Tibial artery (tissue), 4 donors: Measurements from ENCODE around the gene ATP5F1B.
"Not testable (repeated sequence)": the region's sequence is repeated elsewhere in the genome, so short reads cannot be mapped to it uniquely, and the experiment has no call there.

Source experiments
- DNase-seq, 2 donors: peaks; one replicate each; pipeline ENCODE4 v3.0.0-alpha.2; 2019
- H3K27ac ChIP-seq, 2 donors: fragments of 200-600 bp; sonication (generic) in 1 of 2; 1 replicate in 1 of 2; 2 replicates in 1 of 2; pipeline ENCODE4 v1.5.1; 2018 to 2019; ENCODE audit warnings: mild to moderate bottlenecking in 1 of 2
- H3K27me3 ChIP-seq, 2 donors: fragments of 200-600 bp; sonication (generic) in 1 of 2; one replicate each; pipeline versions ENCODE4 v1.5.1 to v1.6.0; 2016 to 2019
- H3K36me3 ChIP-seq, 3 donors: fragments of 200-600 bp; sonication (generic) in 2 of 3; one replicate each; pipeline ENCODE4 v1.5.1; 2016 to 2019; ENCODE audit warnings: mild to moderate bottlenecking in 2 of 3
- H3K4me1 ChIP-seq, 4 donors: fragments of 200-600 bp; sonication (generic) in 2 of 4; 1 replicate in 3 of 4; 2 replicates in 1 of 4; pipeline ENCODE4 v1.5.1; 2016 to 2019
- H3K4me3 ChIP-seq, 2 donors: fragments of 200-600 bp; sonication (generic) in 1 of 2; 1 replicate in 1 of 2; 2 replicates in 1 of 2; pipeline ENCODE4 v1.5.1; 2018 to 2019; ENCODE audit warnings: mild to moderate bottlenecking in 2 of 2
- H3K9me3 ChIP-seq, 3 donors: fragments of 200-600 bp; sonication (generic) in 1 of 3; one replicate each; pipeline ENCODE4 v1.5.1; 2016 to 2019
- intact Hi-C: fragments of 100-400 bp; cut with DNase I; formaldehyde crosslinking; loops from one replicate; pipeline ENCODE4 v1.15.0; 2023; ENCODE audit warnings: low total_unique reads
- TF ChIP-seq, protein P1 (sequence below), 2 experiments: fragments of 200-600 bp in 1 of 2; fragments of 450-650 bp in 1 of 2; IDR thresholded peaks; one replicate each; pipeline ENCODE4 v1.5.1; 2017 to 2019; ENCODE audit warnings: antibody characterized with exemption in 2 of 2, mild to moderate bottlenecking in 1 of 2, moderate library complexity in 1 of 2

Gene ATP5F1B

GRCh38 chr12:56661560-56661959 is 15.8 kb upstream of the ATP5F1B start:
- no peaks in the 10 kb centered on the region for H3K9me3 ChIP-seq
- intact Hi-C loops, result no loop called here
- no peaks in the 10 kb centered on the region for H3K4me1 ChIP-seq
- H3K27me3 ChIP-seq, result no peaks in the 10 kb centered on the region
- H3K4me3 ChIP-seq, result no peak overlapping the region
- peaks cover 25 to 50% (median 39%) of the 10 kb centered on the region in 3 donors for H3K36me3 ChIP-seq
- TF ChIP-seq, protein P1, sequence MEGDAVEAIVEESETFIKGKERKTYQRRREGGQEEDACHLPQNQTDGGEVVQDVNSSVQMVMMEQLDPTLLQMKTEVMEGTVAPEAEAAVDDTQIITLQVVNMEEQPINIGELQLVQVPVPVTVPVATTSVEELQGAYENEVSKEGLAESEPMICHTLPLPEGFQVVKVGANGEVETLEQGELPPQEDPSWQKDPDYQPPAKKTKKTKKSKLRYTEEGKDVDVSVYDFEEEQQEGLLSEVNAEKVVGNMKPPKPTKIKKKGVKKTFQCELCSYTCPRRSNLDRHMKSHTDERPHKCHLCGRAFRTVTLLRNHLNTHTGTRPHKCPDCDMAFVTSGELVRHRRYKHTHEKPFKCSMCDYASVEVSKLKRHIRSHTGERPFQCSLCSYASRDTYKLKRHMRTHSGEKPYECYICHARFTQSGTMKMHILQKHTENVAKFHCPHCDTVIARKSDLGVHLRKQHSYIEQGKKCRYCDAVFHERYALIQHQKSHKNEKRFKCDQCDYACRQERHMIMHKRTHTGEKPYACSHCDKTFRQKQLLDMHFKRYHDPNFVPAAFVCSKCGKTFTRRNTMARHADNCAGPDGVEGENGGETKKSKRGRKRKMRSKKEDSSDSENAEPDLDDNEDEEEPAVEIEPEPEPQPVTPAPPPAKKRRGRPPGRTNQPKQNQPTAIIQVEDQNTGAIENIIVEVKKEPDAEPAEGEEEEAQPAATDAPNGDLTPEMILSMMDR (IDR thresholded peaks at IDR 0.05), result no peak
- peak in 1 of 2 donors; percentile 23 for DNase-seq
- H3K27ac ChIP-seq, result no peak overlapping the region

DNA sequence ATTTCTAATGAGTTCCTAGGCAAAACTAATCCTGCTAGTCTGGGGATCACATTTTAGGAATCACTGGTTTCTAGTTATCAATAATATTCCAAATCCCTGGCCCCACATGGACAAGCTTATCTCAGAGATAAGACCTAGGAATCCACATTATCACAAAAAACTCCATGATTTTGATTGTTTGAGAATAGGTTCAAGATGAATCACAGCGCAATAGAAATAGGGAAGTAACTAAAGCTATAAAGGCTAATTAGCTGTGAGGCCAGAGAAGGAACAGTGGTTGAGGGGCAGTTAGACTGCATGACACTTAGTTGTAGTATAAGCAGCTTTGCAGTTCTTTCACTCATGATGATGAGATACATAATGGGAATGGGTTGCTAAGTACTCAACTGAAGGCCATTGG is 13.1 kb upstream of the ATP5F1B start:
- Histone ChIP-seq H3K27ac (no peak overlapping the region), H3K4me1 (no peaks in the 10 kb centered on the region), H3K4me3 (no peak overlapping the region), H3K36me3 (peaks cover 7 to 24% (median 20%) of the 10 kb centered on the region in 3 donors), H3K27me3 (no peaks in the 10 kb centered on the region), H3K9me3 (peaks cover 0 to 6% (median 0%) of the 10 kb centered on the region in 3 donors)
- DNase-seq, result no peak
- intact Hi-C loops, result no loop called here
- TF ChIP-seq, protein P1 (IDR thresholded peaks at IDR 0.05), result no peak

- H3K36me3 ChIP-seq, result peaks cover 0 to 14% (median 8%) of the 10 kb centered on the region in 3 donors
- no peak overlapping the region for H3K27ac ChIP-seq
- no peaks in the 10 kb centered on the region for H3K27me3 ChIP-seq
- no peak overlapping the region for H3K4me3 ChIP-seq
- no peaks in the 10 kb centered on the region for H3K4me1 ChIP-seq
- TF ChIP-seq, protein P1 (IDR thresholded peaks at IDR 0.05), result no peak
- peaks cover 0 to 6% (median 0%) of the 10 kb centered on the region in 3 donors for H3K9me3 ChIP-seq
- DNase-seq, result peak in 1 of 2 donors; percentile 24
- intact Hi-C loops, result no loop called here
Measured at GRCh38 chr12:56657416-56658379, 11.9 kb upstream of the ATP5F1B start.

- not testable (repeated sequence) for H3K27ac ChIP-seq
Measured at GRCh38 chr12:56653781-56654180, 8.0 kb upstream of the ATP5F1B start.

DNA sequence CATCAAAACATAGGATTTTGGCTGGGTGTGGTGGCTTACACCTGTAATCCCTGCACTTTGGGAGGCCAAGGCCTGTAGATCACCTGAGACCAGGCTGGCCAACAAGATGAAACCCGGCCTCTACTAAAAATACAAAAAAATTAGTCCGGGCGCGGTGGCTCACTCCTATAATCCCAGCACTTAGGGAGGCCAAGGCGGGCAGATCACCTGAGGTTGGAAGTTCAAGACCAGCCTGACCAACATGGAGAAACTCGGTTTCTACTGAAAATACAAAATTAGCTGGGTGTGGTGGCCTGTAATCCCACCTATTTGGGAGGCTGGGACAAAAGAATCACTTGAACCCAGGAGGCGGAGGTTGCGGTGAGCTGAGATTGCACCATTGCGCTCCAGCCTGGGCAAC is 2.2 kb upstream of the ATP5F1B start:
- H3K36me3 ChIP-seq, result peaks cover 11 to 22% (median 13%) of the 10 kb centered on the region in 3 donors
- DNase-seq, H3K27ac ChIP-seq, H3K9me3 ChIP-seq, H3K4me3 ChIP-seq, H3K27me3 ChIP-seq: not testable (repeated sequence)
- intact Hi-C loops, result loop anchor here (5.0 to 10.0 kb wide), 2 partner anchors 39 to 77 kb away; partner anchors contain the start of genes NACA and PTGES3
- H3K4me1 ChIP-seq, result peaks cover 0 to 24% (median 20%) of the 10 kb centered on the region in 4 donors

More at GRCh38 chr12:56653781-56654180, 8.0 kb upstream of the ATP5F1B start:
- intact Hi-C loops, H3K36me3 ChIP-seq, H3K4me3 ChIP-seq, H3K27me3 ChIP-seq, DNase-seq, H3K9me3 ChIP-seq, H3K4me1 ChIP-seq: not testable (repeated sequence)

- Histone ChIP-seq H3K4me1 (peaks cover 0 to 24% (median 20%) of the 10 kb centered on the region in 4 donors), H3K27me3 (no peaks in the 10 kb centered on the region), H3K36me3 (peaks cover 39 to 42% (median 41%) of the 10 kb centered on the region in 3 donors), H3K4me3 (peak overlapping the region; percentile 87 to 96), H3K9me3 (no peaks in the 10 kb centered on the region), H3K27ac (peak overlapping the region; percentile 91 to 96)
- intact Hi-C loops, result loop anchor here (5.0 to 10.0 kb wide), 2 partner anchors 42 to 80 kb away; partner anchors contain the start of genes NACA and PTGES3
- peak in 1 of 2 donors; percentile 34 for DNase-seq
- TF ChIP-seq, protein P1 (IDR thresholded peaks at IDR 0.05), result no peak
Measured at GRCh38 chr12:56645201-56645716, 525 bp downstream of the ATP5F1B start.
